CD14-positive monocyte (primary cell): Measurements from ENCODE around the gene C15orf61. TPM values are rescaled to one million over a fixed set of nuclear protein-coding genes. Genes with fewer than 3 reads are reported as not detected.

Experiments used
- DNase-seq, 3 donors: peaks; one replicate each; pipeline ENCODE4 v3.0.0-alpha.2; 2011 to 2022
- H2AFZ ChIP-seq: 2 replicates; pipeline ENCODE4 v1.6.0; 2012; ENCODE audit warnings: mild to moderate bottlenecking, low read depth, low read length, inconsistent platforms; ENCODE audit not compliant: insufficient read depth, poor library complexity, severe bottlenecking
- H3K27ac ChIP-seq, 2 donors: 1 replicate in 1 of 2; 2 replicates in 1 of 2; pipeline ENCODE4 v1.5.1; 2012 to 2013; ENCODE audit warnings: low read length in 2 of 2, control low read depth in 1 of 2, inconsistent platforms in 1 of 2, low read depth in 1 of 2, mild to moderate bottlenecking in 1 of 2
- H3K27me3 ChIP-seq, 2 donors: one replicate each; pipeline versions ENCODE4 v1.6.0 to v1.6.1; 2011 to 2013; ENCODE audit warnings: low read length in 2 of 2; ENCODE audit not compliant: control insufficient read depth in 2 of 2, insufficient read depth in 2 of 2
- H3K36me3 ChIP-seq, 2 donors: replicated peaks in 1 of 2; 1 replicate in 1 of 2; 2 replicates in 1 of 2; pipeline versions ENCODE4 v1.5.1 to v1.6.1; 2012 to 2013; ENCODE audit warnings: low read length in 2 of 2, control low read depth in 1 of 2, inconsistent platforms in 1 of 2, mild to moderate bottlenecking in 1 of 2; ENCODE audit not compliant: insufficient read depth in 2 of 2, control insufficient read depth in 1 of 2
- H3K4me1 ChIP-seq, 2 donors: 1 replicate in 1 of 2; 2 replicates in 1 of 2; pipeline versions ENCODE4 v1.5.1 to v1.6.1; 2012 to 2013; ENCODE audit warnings: low read length in 2 of 2, control low read depth in 1 of 2, inconsistent platforms in 1 of 2, mild to moderate bottlenecking in 1 of 2, moderate library complexity in 1 of 2; ENCODE audit not compliant: insufficient read depth in 2 of 2, control insufficient read depth in 1 of 2
- H3K4me2 ChIP-seq: replicated peaks from 2 replicates; pipeline ENCODE3; 2012; ENCODE audit warnings: low read length, moderate library complexity, mild to moderate bottlenecking; ENCODE audit not compliant: poor library complexity, severe bottlenecking; ENCODE audit errors: extremely low read depth
- H3K4me3 ChIP-seq, 3 experiments: fragments of 200-600 bp in 1 of 3; sonication (generic) in 1 of 3; replicated peaks in 1 of 3; 1 replicate in 2 of 3; 2 replicates in 1 of 3; pipeline ENCODE4 v1.5.1; 2011 to 2013; ENCODE audit warnings: low read length in 3 of 3, mild to moderate bottlenecking in 3 of 3, control low read depth in 2 of 3, low read depth in 2 of 3, inconsistent platforms in 1 of 3, moderate library complexity in 1 of 3
- H3K79me2 ChIP-seq: 2 replicates; pipeline ENCODE4 v1.6.0; 2012; ENCODE audit warnings: mild to moderate bottlenecking, control low read depth, inconsistent platforms, low read length, moderate library complexity; ENCODE audit not compliant: insufficient read depth
- H3K9ac ChIP-seq: 2 replicates; pipeline ENCODE4 v1.6.0; 2017; ENCODE audit warnings: low read length, mild to moderate bottlenecking; ENCODE audit not compliant: insufficient read depth, poor library complexity, severe bottlenecking
- H3K9me3 ChIP-seq, 2 donors: replicated peaks in 1 of 2; 1 replicate in 1 of 2; 2 replicates in 1 of 2; pipeline versions ENCODE4 v1.5.1 to v1.6.1; 2012 to 2013; ENCODE audit warnings: low read length in 2 of 2, control low read depth in 1 of 2; ENCODE audit not compliant: control insufficient read depth in 1 of 2, insufficient read depth in 1 of 2
- H4K20me1 ChIP-seq: 2 replicates; pipeline ENCODE4 v1.6.0; 2012; ENCODE audit warnings: mild to moderate bottlenecking, low read length, control low read depth, moderate library complexity; ENCODE audit not compliant: insufficient read depth
- H3K27ac Mint-ChIP-seq, 7 donors: one replicate each; pipeline ENCODE4 v1.8.0; 2020; ENCODE audit warnings: mild to moderate bottlenecking in 7 of 7, mixed read lengths in 7 of 7, moderate library complexity in 6 of 7, inconsistent platforms in 2 of 7
- H3K27me3 Mint-ChIP-seq, 3 donors: one replicate each; pipeline ENCODE4 v1.8.0; 2021 to 2022; ENCODE audit warnings: low read depth in 3 of 3, mild to moderate bottlenecking in 3 of 3, mixed read lengths in 3 of 3, moderate library complexity in 3 of 3, inconsistent platforms in 1 of 3
- H3K36me3 Mint-ChIP-seq, 2 donors: one replicate each; pipeline ENCODE4 v1.8.0; 2020; ENCODE audit warnings: mixed read lengths in 2 of 2, inconsistent platforms in 1 of 2, mild to moderate bottlenecking in 1 of 2
- H3K4me1 Mint-ChIP-seq: one replicate; pipeline ENCODE4 v1.8.0; 2020; ENCODE audit warnings: mild to moderate bottlenecking, mixed read lengths
- H3K4me3 Mint-ChIP-seq, 2 donors: one replicate each; pipeline ENCODE4 v1.8.0; 2020; ENCODE audit warnings: mild to moderate bottlenecking in 2 of 2, mixed read lengths in 2 of 2, moderate library complexity in 1 of 2
- H3K9me3 Mint-ChIP-seq, 7 donors: one replicate each; pipeline ENCODE4 v1.8.0; 2020 to 2022; ENCODE audit warnings: mixed read lengths in 7 of 7, mild to moderate bottlenecking in 6 of 7, moderate library complexity in 6 of 7, inconsistent platforms in 2 of 7
- CTCF ChIP-seq: fragments of 200-600 bp; IDR thresholded peaks from one replicate; pipeline ENCODE4 v1.8.0; 2022; ENCODE audit warnings: antibody characterized with exemption, mild to moderate bottlenecking
- WGBS: methylation state at CpG from one replicate; pipeline ENCODE4 v1.1.5; 2013; ENCODE audit warnings: missing lambda C conversion rate; ENCODE audit not compliant: insufficient coverage; 5-methylcytosine and 5-hydroxymethylcytosine counted together
- intact Hi-C, 2 donors: fragments of 100-400 bp; cut with micrococcal nuclease; formaldehyde crosslinking; loops; one replicate each; pipeline versions ENCODE4 v1.15.0 to v1.15.1; 2023
- polyA plus RNA-seq, 3 donors: library from polyadenylated mRNA; depleted of rRNA in 1 of 3; unstranded in 2 of 3; stranded (reverse) in 1 of 3; fragments of 300-500 nt in 2 of 3; fragments of >200 nt in 1 of 3; fragmentation: Illumina TruSeq in 2 of 3; gene quantifications; 1 replicate in 2 of 3; 2 replicates in 1 of 3; pipeline ENCODE4 v1.2.3, GENCODE V29; 2012 to 2021

Gene C15orf61
- polyA plus RNA-seq, 3 donors: 3.2 to 3.9 (median 3.6) TPM

- peaks cover 23% of the 10 kb centered on the region for H3K4me1 Mint-ChIP-seq
Measured at GRCh38 chr15:67524235-67524634, 3.3 kb downstream of the C15orf61 start.

GRCh38 chr15:67528513-67528912 is 7.6 kb downstream of the C15orf61 start:
- H3K9ac ChIP-seq: no peak overlapping the region
- no peaks in the 10 kb centered on the region for H3K9me3 ChIP-seq
- no peak for DNase-seq
- no peaks in the 10 kb centered on the region for H3K27me3 Mint-ChIP-seq
- peaks cover 12% of the 10 kb centered on the region for H3K4me1 Mint-ChIP-seq
- peaks cover 4 to 9% of the 10 kb centered on the region in 2 donors for H3K4me1 ChIP-seq
- H3K27me3 ChIP-seq: no peaks in the 10 kb centered on the region
- H3K4me2 ChIP-seq: no peak overlapping the region
- intact Hi-C loops: loop anchor here (10.0 kb wide), 1 partner anchor 306 kb away; no protein-coding TSS in a partner anchor
- H3K4me3 ChIP-seq: no peak overlapping the region
- no peak overlapping the region for H2AFZ ChIP-seq
- H3K79me2 ChIP-seq: peaks cover 28% of the 10 kb centered on the region
- H3K4me3 Mint-ChIP-seq: no peak overlapping the region
- no peak for TF ChIP-seq CTCF
- no peak overlapping the region for H3K27ac ChIP-seq
- peaks cover 15 to 42% of the 10 kb centered on the region in 2 donors for H3K36me3 ChIP-seq
- H3K27ac Mint-ChIP-seq: no peak overlapping the region
- WGBS: no CpG with 5 or more reads among the region's 3 CpGs
- no peaks in the 10 kb centered on the region for H4K20me1 ChIP-seq
- peaks cover 14 to 17% of the 10 kb centered on the region in 2 donors for H3K36me3 Mint-ChIP-seq
- no peaks in the 10 kb centered on the region for H3K9me3 Mint-ChIP-seq

More at GRCh38 chr15:67524235-67524634, 3.3 kb downstream of the C15orf61 start:
- Histone ChIP-seq H3K4me1 (peaks cover 23 to 35% of the 10 kb centered on the region in 2 donors), H4K20me1 (no peaks in the 10 kb centered on the region), H3K27ac (no peak overlapping the region), H3K79me2 (peaks cover 49% of the 10 kb centered on the region), H3K4me3 (no peak overlapping the region), H3K9ac (no peak overlapping the region), H3K9me3 (no peaks in the 10 kb centered on the region), H2AFZ (no peak overlapping the region), H3K4me2 (no peak overlapping the region), H3K36me3 (peaks cover 12 to 35% of the 10 kb centered on the region in 2 donors), H3K27me3 (no peaks in the 10 kb centered on the region)
- H3K9me3 Mint-ChIP-seq: no peaks in the 10 kb centered on the region
- no peak for DNase-seq
- H3K27me3 Mint-ChIP-seq: no peaks in the 10 kb centered on the region
- H3K27ac Mint-ChIP-seq: peak overlapping the region in 1 of 7 donors; percentile 12
- H3K4me3 Mint-ChIP-seq: no peak overlapping the region
- intact Hi-C loops: loop anchor here (10.0 kb wide), 1 partner anchor 311 kb away; no protein-coding TSS in a partner anchor
- no peak for TF ChIP-seq CTCF
- H3K36me3 Mint-ChIP-seq: peaks cover 13 to 14% of the 10 kb centered on the region in 2 donors
